Activated T-cell treated with anti-CD3 and anti-CD28 coated beads, Interleukin-2, amount 50 U/mL, for 48 hours (primary cell): ENCODE measurements around the gene SERPINB8.

Experiments used
- DNase-seq, 2 experiments: peaks; one replicate each; pipeline ENCODE4 v3.0.0-alpha.2; 2020

Gene SERPINB8

GRCh38 chr18:64019922-64020756, 50.3 kb downstream of the SERPINB8 start:
- DNase-seq, result no peak

DNA sequence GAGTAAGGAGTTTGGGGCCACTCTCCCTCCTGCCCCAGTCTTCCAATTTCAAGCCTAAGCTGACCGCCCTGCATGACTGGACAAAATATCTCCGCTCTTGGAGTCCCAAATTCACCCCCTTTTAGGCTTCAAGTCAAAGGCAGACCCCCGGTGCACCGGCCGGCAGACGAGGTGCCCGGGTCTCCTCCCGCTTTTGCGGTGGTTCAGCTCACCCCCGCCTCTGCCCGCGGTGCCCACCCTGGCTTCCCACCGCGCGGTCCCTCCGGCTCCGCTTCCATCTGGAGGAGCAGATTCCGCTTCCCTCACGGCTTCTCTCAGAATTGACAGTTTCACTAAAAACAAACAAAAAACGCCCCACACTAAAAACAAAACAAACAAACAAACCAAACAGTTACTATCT, 56.5 kb downstream of the SERPINB8 start:
- DNase-seq, result no peak

GRCh38 chr18:64027931-64028695, 58.2 kb downstream of the SERPINB8 start:
- DNase-seq, result no peak

DNA sequence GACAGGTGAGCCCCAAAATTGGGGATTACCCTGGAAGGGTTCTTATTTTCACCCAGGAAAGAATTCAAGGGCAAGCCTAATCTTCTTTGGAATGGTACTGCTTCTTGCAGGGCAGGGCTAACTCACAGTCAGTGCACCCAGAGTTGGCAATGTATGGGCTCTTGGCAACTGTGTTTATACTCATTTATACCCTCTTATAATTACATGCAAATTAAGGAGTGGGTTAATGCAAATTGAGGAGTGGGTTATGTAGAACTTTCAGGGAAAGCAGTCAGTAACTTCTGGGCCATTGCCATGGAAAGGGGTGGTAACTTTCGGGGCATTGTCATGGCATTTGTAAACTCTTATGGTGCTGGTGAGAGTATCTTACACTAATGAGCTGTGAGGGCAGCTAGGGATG, 59.2 kb downstream of the SERPINB8 start:
- DNase-seq, result no peak

- no peak for DNase-seq
Observed at GRCh38 chr18:64031411-64031810, 61.5 kb downstream of the SERPINB8 start.

DNA sequence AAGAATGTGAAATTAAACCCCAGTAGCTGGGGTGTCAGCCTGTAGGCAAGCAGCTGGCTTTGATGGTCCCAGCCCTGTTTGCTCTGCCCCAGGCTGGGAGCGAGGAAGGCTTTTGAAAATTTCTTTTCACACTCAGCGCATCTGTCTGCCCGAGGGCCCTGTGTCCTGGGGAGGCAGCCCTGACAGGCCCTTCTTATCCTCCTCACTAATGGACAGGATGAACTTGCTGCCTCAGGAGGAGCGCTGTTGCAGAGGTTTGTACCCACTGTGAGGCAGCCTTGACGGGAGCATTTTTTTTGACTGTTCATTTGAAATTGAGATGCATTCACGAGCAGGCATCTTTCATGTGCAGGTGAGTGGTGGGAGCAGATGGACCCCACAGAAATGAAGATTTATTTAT, 62.4 kb downstream of the SERPINB8 start:
- no peak for DNase-seq

DNA sequence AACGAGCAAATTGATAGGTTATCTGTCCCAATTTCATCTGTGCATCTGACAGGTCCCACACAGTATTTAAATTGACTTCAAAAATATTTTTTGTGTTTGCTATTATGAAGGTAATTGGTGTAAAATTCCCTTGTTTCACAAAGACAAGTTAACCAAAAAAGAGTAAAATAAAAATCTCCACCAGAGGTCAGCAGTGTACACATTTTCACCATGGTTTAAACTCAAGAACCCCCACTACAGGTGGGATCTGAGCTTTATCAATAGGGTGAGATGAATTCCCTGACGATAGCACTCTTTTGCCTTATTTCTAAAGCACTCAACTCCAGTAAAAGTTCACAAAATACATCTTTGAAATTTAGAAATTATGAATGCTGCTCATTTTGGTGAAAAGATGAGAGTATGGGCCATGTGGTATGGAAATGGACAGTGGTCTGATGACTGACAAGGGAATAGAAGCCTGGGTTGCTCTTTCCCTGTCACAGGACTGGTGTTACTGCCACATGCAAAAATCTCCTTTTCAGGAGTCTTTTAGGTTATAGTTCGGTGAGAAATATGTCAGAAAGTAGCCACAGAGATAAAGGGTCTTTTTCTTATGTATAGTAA, 68.0 kb downstream of the SERPINB8 start:
- no peak for DNase-seq
